ENCODE measurements around the gene IPO9. TPM values are rescaled to one million over a fixed set of nuclear protein-coding genes. Genes with fewer than 3 reads are reported as not detected.

IPO9 gene
- total RNA-seq, 4 donors from 2014 or later = 12.9 to 25.6 (median 19.8) TPM

DNA sequence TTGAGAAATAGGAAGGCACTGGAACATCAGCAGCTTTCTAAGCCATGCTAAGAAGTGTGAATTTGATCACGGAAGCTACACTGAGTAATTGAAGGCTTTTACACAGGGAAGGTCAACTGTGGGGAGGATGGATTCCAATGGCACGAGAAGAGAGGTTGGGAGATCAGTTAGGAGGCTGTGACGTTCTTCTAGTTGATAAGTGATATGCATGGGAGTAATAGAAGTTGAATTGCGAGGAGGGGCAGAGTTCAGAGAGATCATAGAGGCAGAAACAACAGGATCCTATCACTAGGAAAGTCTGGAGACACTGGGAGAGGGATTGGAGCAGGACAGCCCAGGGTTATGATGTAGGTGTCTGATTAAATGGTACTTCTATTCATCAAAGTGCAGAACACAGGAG, 101.2 kb downstream of the IPO9 start:
- Histone ChIP-seq H3K27ac (no peak overlapping the region), H3K4me1 (no peaks in the 10 kb centered on the region), H3K36me3 (no peaks in the 10 kb centered on the region), H3K27me3 (no peaks in the 10 kb centered on the region), H3K4me3 (no peak overlapping the region), H3K9me3 (no peaks in the 10 kb centered on the region)
- WGBS = 81% methylated on average over 4 of the region's 4 CpGs
- TF ChIP-seq, protein P1, sequence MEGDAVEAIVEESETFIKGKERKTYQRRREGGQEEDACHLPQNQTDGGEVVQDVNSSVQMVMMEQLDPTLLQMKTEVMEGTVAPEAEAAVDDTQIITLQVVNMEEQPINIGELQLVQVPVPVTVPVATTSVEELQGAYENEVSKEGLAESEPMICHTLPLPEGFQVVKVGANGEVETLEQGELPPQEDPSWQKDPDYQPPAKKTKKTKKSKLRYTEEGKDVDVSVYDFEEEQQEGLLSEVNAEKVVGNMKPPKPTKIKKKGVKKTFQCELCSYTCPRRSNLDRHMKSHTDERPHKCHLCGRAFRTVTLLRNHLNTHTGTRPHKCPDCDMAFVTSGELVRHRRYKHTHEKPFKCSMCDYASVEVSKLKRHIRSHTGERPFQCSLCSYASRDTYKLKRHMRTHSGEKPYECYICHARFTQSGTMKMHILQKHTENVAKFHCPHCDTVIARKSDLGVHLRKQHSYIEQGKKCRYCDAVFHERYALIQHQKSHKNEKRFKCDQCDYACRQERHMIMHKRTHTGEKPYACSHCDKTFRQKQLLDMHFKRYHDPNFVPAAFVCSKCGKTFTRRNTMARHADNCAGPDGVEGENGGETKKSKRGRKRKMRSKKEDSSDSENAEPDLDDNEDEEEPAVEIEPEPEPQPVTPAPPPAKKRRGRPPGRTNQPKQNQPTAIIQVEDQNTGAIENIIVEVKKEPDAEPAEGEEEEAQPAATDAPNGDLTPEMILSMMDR (IDR thresholded peaks at IDR 0.05) = no peak
- TF ChIP-seq POLR2A (IDR thresholded peaks at IDR 0.05) (no peak), EP300 (IDR thresholded peaks at IDR 0.05) (no peak), POLR2AphosphoS5 (IDR thresholded peaks at IDR 0.05) (no peak)
- DNase-seq (ENCODE audit: low spot score in 2 of 2) = no peak

DNA sequence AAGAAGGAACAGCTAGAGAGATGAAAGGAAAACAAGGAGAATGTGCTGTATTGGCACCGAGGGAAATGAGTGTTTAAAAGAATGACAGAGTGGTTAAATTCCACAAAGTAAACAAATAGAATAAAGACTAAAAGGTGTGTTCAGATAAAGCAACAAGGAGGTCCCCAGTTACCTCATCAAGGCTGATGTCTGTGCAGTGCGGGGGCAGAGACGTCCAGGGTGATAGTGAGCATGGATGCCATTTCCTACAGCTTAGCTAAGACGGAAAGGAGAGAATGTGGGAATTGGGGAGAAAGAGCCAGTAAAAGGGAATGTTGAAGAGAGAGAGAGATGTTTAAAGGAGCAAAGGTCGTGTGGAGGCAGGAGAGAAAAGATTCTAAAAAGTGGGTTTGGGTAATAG, 101.8 kb downstream of the IPO9 start:
- 79% methylated on average over 5 of the region's 5 CpGs for WGBS
- Histone ChIP-seq H3K27me3 (no peaks in the 10 kb centered on the region), H3K9me3 (no peaks in the 10 kb centered on the region), H3K27ac (no peak overlapping the region), H3K36me3 (no peaks in the 10 kb centered on the region), H3K4me3 (no peak overlapping the region), H3K4me1 (no peaks in the 10 kb centered on the region)
- no peak for TF ChIP-seq EP300 (IDR thresholded peaks at IDR 0.05)
- TF ChIP-seq, protein P1 (IDR thresholded peaks at IDR 0.05) = no peak
- no peak for TF ChIP-seq POLR2AphosphoS5 (IDR thresholded peaks at IDR 0.05)
- no peak for TF ChIP-seq POLR2A (IDR thresholded peaks at IDR 0.05)
- DNase-seq (ENCODE audit: low spot score in 2 of 2) = no peak

Other genes starting within 250 kb of the IPO9 start
- 10 to 100 TPM in 1 of 4 donors, 1 to 10 TPM in 3; 5.3 to 19.4 (median 6.7) TPM for gene SHISA4, start 59.7 kb downstream of the IPO9 start, total RNA-seq
- 10 to 100 TPM; 13.0 to 29.9 (median 18.1) TPM for gene LMOD1, start 117.4 kb downstream of the IPO9 start, total RNA-seq
- 10 to 100 TPM; 18.8 to 24.8 (median 21.3) TPM for gene TIMM17A, start 126.3 kb downstream of the IPO9 start, total RNA-seq
- 100 to 1,000 TPM in 1 of 4 donors, 10 to 100 TPM in 3; 53.3 to 107 (median 74.1) TPM for gene RNPEP, start 153.5 kb downstream of the IPO9 start, total RNA-seq
- 10 to 100 TPM; 10.8 to 39.9 (median 26.7) TPM for gene ELF3, start 181.4 kb downstream of the IPO9 start, total RNA-seq